MM.1S (cell line): ENCODE measurements around the gene GRK3.

Source experiments
- DNase-seq: peaks from one replicate; pipeline ENCODE4 v3.0.0-alpha.2; 2015
- H2AFZ ChIP-seq: fragments of 300-600 bp; sonication (generic); 2 replicates; pipeline ENCODE4 v1.6.0; 2016; ENCODE audit warnings: antibody characterized with exemption, low read length
- H3F3A ChIP-seq: fragments of 300-600 bp; sonication (generic); 2 replicates; pipeline ENCODE4 v1.6.1; 2016; ENCODE audit warnings: mild to moderate bottlenecking, antibody characterized with exemption, low read length, moderate library complexity, mixed read lengths; ENCODE audit not compliant: insufficient read depth
- H3K27ac ChIP-seq: fragments of 300-600 bp; sonication (generic); 2 replicates; pipeline ENCODE4 v1.5.1; 2016; ENCODE audit warnings: mild to moderate bottlenecking, low read length
- H3K27me3 ChIP-seq: fragments of 300-600 bp; sonication (generic); replicated peaks from 2 replicates; pipeline ENCODE4 v1.6.0; 2016; ENCODE audit warnings: low read length; ENCODE audit not compliant: insufficient read depth
- H3K36me3 ChIP-seq: fragments of 300-600 bp; sonication (generic); replicated peaks from 2 replicates; pipeline ENCODE4 v1.6.1; 2016; ENCODE audit warnings: mild to moderate bottlenecking, low read length, mixed read lengths; ENCODE audit not compliant: insufficient read depth
- H3K4me1 ChIP-seq: fragments of 300-600 bp; sonication (generic); 2 replicates; pipeline ENCODE4 v1.6.1; 2016; ENCODE audit warnings: low read length, mixed read lengths
- H3K4me2 ChIP-seq: fragments of 300-600 bp; sonication (generic); 2 replicates; pipeline ENCODE4 v1.6.0; 2016; ENCODE audit warnings: low read depth, low read length
- H3K4me3 ChIP-seq: fragments of 300-600 bp; sonication (generic); 2 replicates; pipeline ENCODE4 v1.5.1; 2016; ENCODE audit warnings: low read length, mixed read lengths
- H3K79me2 ChIP-seq: fragments of 300-600 bp; sonication (generic); 2 replicates; pipeline ENCODE4 v1.6.1; 2016; ENCODE audit warnings: mixed run types, low read length, mixed read lengths
- H3K9ac ChIP-seq: fragments of 300-600 bp; sonication (generic); 2 replicates; pipeline ENCODE4 v1.6.1; 2016; ENCODE audit warnings: low read length, mixed read lengths
- H3K9me2 ChIP-seq: fragments of 300-600 bp; sonication (generic); replicated peaks from 2 replicates; pipeline ENCODE4 v1.6.1; 2016; ENCODE audit warnings: mild to moderate bottlenecking, low read length, mixed read lengths; ENCODE audit not compliant: insufficient read depth
- H3K9me3 ChIP-seq: fragments of 300-600 bp; sonication (generic); replicated peaks from 2 replicates; pipeline ENCODE4 v1.6.1; 2016; ENCODE audit warnings: mild to moderate bottlenecking, low read length, mixed read lengths; ENCODE audit not compliant: insufficient read depth
- H4K20me1 ChIP-seq: fragments of 300-600 bp; sonication (generic); 2 replicates; pipeline ENCODE4 v1.6.1; 2016; ENCODE audit warnings: mild to moderate bottlenecking, low read length, moderate library complexity, mixed read lengths; ENCODE audit not compliant: insufficient read depth
- EZH2 ChIP-seq: fragments of 300-600 bp; sonication (generic); optimal IDR thresholded peaks from 2 replicates; pipeline ENCODE3; 2017; ENCODE audit warnings: low read depth, mild to moderate bottlenecking, antibody characterized with exemption, low read length, mixed read lengths
- EZH2phosphoT487 ChIP-seq: fragments of 300-600 bp; sonication (generic); IDR thresholded peaks from 2 replicates; pipeline ENCODE4 v1.6.1; 2018; ENCODE audit warnings: antibody characterized with exemption, low read length
- TF ChIP-seq, protein P1 (sequence below): fragments of 300-600 bp; sonication (generic); IDR thresholded peaks from 2 replicates; pipeline ENCODE4 v1.5.1; 2016; ENCODE audit warnings: antibody characterized with exemption, low read length, mixed read lengths

The GRK3 gene

DNA sequence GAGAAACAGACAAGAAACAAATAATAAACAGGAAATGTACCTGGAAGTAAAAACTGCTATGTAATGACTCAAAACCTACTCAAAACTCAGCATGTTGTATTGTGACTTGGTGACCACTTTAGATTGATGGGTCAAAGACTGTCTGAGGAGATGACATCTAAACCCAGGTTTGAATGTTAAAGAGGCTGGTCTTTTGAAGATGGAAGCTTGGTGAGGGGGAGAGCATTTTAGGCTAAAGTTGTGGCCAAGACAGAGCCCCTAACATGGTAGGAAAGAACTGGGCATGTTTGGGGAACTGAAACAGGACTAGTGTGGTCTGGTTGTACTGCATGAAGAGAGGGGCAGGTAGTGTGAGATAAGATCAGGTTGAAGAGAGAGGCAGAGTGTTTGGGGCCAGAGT is 92.2 kb downstream of the GRK3 start:
- no peak overlapping the region for H3K4me2 ChIP-seq
- H3K4me3 ChIP-seq, result no peak overlapping the region
- H3K79me2 ChIP-seq, result no peaks in the 10 kb centered on the region

DNA sequence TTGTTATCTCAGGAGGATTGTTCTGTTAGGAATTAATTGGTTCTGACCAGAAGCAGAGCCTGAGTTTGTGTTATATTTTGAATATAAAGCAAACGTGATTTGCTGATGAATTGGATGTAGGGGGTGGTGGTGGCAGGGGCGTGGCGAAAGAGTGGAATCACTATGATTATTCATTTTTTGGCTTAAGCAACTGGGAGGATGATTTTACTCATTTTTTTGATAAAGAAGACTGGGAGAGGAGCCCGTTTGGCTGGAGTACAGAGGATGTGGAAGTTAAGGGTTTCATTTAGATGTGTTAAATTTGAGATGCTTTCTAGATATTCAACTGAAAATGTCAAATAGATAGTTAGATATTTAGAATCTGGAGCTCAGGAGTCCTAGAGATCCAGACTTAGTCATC is 94.2 kb downstream of the GRK3 start:
- no peak for DNase-seq
- Histone ChIP-seq H3K9me2 (no peaks in the 10 kb centered on the region), H3K9me3 (no peaks in the 10 kb centered on the region), H3K4me3 (no peak overlapping the region), H4K20me1 (no peaks in the 10 kb centered on the region), H3K27me3 (no peaks in the 10 kb centered on the region), H3K36me3 (no peaks in the 10 kb centered on the region), H3K27ac (no peak overlapping the region), H3K4me1 (no peaks in the 10 kb centered on the region), H3K9ac (no peak overlapping the region), H3K79me2 (no peaks in the 10 kb centered on the region), H2AFZ (no peak overlapping the region), H3F3A (no peaks in the 10 kb centered on the region), H3K4me2 (no peak overlapping the region)
- no peak for TF ChIP-seq EZH2
- no peak for TF ChIP-seq EZH2phosphoT487
- TF ChIP-seq, protein P1, sequence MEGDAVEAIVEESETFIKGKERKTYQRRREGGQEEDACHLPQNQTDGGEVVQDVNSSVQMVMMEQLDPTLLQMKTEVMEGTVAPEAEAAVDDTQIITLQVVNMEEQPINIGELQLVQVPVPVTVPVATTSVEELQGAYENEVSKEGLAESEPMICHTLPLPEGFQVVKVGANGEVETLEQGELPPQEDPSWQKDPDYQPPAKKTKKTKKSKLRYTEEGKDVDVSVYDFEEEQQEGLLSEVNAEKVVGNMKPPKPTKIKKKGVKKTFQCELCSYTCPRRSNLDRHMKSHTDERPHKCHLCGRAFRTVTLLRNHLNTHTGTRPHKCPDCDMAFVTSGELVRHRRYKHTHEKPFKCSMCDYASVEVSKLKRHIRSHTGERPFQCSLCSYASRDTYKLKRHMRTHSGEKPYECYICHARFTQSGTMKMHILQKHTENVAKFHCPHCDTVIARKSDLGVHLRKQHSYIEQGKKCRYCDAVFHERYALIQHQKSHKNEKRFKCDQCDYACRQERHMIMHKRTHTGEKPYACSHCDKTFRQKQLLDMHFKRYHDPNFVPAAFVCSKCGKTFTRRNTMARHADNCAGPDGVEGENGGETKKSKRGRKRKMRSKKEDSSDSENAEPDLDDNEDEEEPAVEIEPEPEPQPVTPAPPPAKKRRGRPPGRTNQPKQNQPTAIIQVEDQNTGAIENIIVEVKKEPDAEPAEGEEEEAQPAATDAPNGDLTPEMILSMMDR, result no peak

More for the DNA sequence above, 92.2 kb downstream of the GRK3 start:
- Histone ChIP-seq H4K20me1 (no peaks in the 10 kb centered on the region), H3K9ac (no peak overlapping the region), H3K27ac (no peak overlapping the region), H3K27me3 (no peaks in the 10 kb centered on the region), H2AFZ (no peak overlapping the region), H3F3A (no peaks in the 10 kb centered on the region), H3K9me2 (no peaks in the 10 kb centered on the region), H3K4me1 (no peaks in the 10 kb centered on the region), H3K9me3 (no peaks in the 10 kb centered on the region), H3K36me3 (no peaks in the 10 kb centered on the region)
- no peak for TF ChIP-seq EZH2phosphoT487
- TF ChIP-seq, protein P1, result no peak
- TF ChIP-seq EZH2, result no peak
- DNase-seq, result peak; percentile 6

DNA sequence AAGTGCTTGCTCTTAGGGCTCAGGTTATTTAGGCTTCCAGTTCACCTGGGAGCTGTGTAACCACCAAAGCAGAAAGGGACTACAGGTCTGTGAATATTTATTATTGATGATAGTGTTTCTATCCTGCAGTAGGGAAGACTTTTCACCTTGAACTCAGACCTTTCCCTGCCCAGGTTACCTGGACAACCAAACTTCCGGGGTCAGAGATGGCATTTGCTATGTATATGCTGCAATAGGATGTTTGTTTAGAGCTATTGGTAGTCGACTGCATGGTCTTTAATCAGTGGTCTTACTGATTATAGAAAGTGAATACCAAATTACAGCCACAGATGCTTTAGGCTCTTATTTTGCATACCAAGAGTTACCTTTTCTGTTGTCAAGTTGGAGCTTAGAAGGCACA is 94.9 kb downstream of the GRK3 start:
- no peak overlapping the region for H3K27ac ChIP-seq
- H3K9ac ChIP-seq, result no peak overlapping the region
- no peak overlapping the region for H2AFZ ChIP-seq
- H3K9me3 ChIP-seq, result no peaks in the 10 kb centered on the region
- H3K4me2 ChIP-seq, result no peak overlapping the region
- H4K20me1 ChIP-seq, result no peaks in the 10 kb centered on the region
- no peaks in the 10 kb centered on the region for H3K36me3 ChIP-seq
- H3K4me1 ChIP-seq, result no peaks in the 10 kb centered on the region
- H3K27me3 ChIP-seq, result no peaks in the 10 kb centered on the region
- H3F3A ChIP-seq, result no peaks in the 10 kb centered on the region
- no peak overlapping the region for H3K4me3 ChIP-seq
- no peaks in the 10 kb centered on the region for H3K79me2 ChIP-seq
- DNase-seq, result no peak
- no peaks in the 10 kb centered on the region for H3K9me2 ChIP-seq
- TF ChIP-seq, protein P1, result no peak
- no peak for TF ChIP-seq EZH2
- TF ChIP-seq EZH2phosphoT487, result no peak
